T-helper 1 cell treated with Interleukin-12 subunit alpha and Interleukin-12 subunit beta and Interleukin-4 antibody, amounts not matched to agents 30 μg/mL and 1 μg/mL, for 36 hours (primary cell): ENCODE results near the gene FBP1.

Source experiments
- H3K27ac Mint-ChIP-seq: one replicate; pipeline ENCODE4 v1.8.0; 2021; ENCODE audit warnings: mild to moderate bottlenecking, mixed read lengths
- H3K27me3 Mint-ChIP-seq: one replicate; pipeline ENCODE4 v1.8.0; 2021; ENCODE audit warnings: low read depth, mixed read lengths
- H3K36me3 Mint-ChIP-seq: one replicate; pipeline ENCODE4 v1.8.0; 2021; ENCODE audit warnings: low read depth, mixed read lengths
- H3K4me1 Mint-ChIP-seq: one replicate; pipeline ENCODE4 v1.8.0; 2021; ENCODE audit warnings: low read depth, mixed read lengths
- H3K4me3 Mint-ChIP-seq: one replicate; pipeline ENCODE4 v1.8.0; 2021; ENCODE audit warnings: mild to moderate bottlenecking, moderate library complexity, mixed read lengths
- H3K9me3 Mint-ChIP-seq: one replicate; pipeline ENCODE4 v1.8.0; 2021; ENCODE audit warnings: mixed read lengths

The FBP1 gene

DNA sequence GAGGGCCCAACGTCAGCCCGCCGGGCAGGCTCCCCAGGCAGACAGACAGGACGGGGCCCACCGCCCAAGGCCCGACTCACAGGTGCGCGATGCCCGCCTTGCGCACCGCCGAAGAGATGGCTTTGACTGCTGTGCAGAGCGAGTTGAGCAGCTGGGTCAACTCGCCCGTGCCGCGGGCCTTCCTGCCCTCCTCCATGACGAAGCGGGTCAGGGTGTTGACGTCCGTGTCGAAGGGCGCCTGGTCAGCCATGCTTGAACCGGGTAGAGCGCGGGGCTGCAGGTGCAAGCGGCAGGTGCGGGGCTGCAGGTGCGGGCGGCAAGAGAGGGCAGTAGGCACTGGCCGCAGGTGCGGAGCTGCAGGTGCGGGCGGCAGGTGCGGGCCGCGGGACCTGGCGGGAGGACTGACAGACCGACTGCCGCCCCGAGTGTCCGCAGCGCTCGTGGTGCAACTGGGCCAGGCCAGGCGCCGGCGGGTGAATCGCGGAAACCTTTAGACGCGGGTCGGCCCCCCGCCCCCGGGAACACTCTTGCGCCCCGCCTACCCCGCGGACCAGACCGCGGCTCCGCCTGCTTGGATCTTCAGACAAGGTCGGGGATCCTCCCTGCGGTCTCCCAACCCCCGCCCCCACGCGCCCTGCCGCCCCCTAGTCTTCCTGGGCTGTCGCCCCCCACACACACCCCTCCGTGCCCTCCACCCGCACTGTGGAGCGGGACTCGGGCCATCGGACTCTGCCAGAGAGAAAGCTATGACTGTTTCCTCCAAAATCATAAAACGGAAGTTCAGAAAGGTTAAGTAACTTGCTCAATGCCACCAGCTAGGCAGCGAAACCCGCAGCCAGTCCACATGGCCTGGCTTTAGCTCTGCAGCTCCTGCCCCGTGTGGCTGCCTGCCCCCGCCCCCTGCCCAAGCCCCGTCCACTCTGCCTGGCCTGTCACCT is at the start of gene FBP1:
Gene FBP1 (minus strand): TSS at position 458 of the 938 bp plus-strand sequence. CDS start 208 bp downstream, at position 250.
- no peaks in the 10 kb centered on the region for H3K9me3 Mint-ChIP-seq
- H3K36me3 Mint-ChIP-seq: no peaks in the 10 kb centered on the region
- peaks cover 7% of the 10 kb centered on the region for H3K4me1 Mint-ChIP-seq
- peak within 1 kb of the TSS; percentile 12 for H3K27ac Mint-ChIP-seq
- H3K27me3 Mint-ChIP-seq: peaks cover 44% of the 10 kb centered on the region
- H3K4me3 Mint-ChIP-seq: peak within 1 kb of the TSS; percentile 92

DNA sequence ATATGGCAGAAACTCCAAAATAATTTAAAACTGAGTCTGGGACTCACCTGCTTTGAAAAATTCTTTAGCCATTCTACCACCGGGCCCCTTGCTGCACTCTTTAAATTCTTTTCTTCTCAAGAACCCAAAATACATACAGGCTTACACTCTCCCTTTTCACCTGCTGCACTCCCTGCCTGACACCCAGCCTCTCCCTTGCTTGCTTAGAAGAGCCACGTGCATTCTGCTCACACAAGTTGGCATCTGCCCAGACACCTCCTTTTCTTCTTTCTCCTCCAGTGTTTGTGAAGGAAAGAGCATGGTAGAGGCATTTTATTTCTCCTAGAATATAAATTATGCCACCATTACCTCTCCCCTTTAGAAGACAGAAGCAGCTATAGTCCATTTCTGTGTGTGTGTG is 48.1 kb upstream of the FBP1 start:
- no peaks in the 10 kb centered on the region for H3K9me3 Mint-ChIP-seq
- no peaks in the 10 kb centered on the region for H3K36me3 Mint-ChIP-seq
- H3K4me3 Mint-ChIP-seq: no peak overlapping the region
- no peak overlapping the region for H3K27ac Mint-ChIP-seq
- H3K27me3 Mint-ChIP-seq: peaks cover 9% of the 10 kb centered on the region
- no peaks in the 10 kb centered on the region for H3K4me1 Mint-ChIP-seq

DNA sequence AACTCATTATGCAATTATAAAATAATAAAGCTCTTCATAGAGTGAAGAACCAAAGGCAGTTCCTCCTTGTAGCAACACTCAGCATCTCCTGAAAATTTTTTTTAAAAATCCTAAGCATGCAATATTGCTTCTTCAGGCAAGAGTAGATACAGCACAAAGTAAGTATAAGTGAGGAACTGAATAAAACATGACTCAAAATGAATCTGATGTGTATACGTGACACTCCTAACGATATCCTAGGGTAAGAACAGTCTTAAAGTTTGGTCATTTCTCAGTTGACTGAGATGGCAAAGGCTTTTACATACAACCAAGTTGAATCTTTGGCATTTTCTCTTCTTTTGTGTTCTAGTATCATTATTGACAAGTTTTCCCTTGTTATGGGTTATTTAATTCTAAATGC is 46.0 kb upstream of the FBP1 start:
- Mint-ChIP-seq H3K9me3 (no peaks in the 10 kb centered on the region), H3K4me1 (peaks cover 4% of the 10 kb centered on the region), H3K36me3 (no peaks in the 10 kb centered on the region), H3K4me3 (no peak overlapping the region), H3K27me3 (peaks cover 18% of the 10 kb centered on the region), H3K27ac (no peak overlapping the region)

DNA sequence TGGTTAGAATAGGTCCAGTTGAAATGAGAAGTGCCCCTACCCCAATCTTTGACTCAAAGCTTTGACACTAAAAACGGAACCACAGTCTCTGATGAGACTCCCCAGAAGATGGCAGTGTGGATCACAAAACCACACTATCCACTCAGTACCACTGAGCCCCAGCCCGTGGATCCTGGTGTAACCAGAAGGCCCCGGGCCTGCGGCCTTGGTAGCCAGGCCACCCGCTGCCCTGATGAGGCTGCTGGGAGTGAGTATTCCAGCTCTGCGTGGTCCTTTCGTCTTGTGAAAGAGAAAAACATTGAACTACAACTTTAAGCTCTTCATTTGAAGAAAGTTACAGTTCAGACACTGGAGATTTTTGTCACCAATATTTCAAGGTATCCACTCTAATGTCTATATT is 42.2 kb upstream of the FBP1 start:
- Mint-ChIP-seq H3K4me1 (peaks cover 4% of the 10 kb centered on the region), H3K9me3 (no peaks in the 10 kb centered on the region), H3K36me3 (no peaks in the 10 kb centered on the region), H3K27me3 (peaks cover 31% of the 10 kb centered on the region), H3K4me3 (no peak overlapping the region), H3K27ac (no peak overlapping the region)

DNA sequence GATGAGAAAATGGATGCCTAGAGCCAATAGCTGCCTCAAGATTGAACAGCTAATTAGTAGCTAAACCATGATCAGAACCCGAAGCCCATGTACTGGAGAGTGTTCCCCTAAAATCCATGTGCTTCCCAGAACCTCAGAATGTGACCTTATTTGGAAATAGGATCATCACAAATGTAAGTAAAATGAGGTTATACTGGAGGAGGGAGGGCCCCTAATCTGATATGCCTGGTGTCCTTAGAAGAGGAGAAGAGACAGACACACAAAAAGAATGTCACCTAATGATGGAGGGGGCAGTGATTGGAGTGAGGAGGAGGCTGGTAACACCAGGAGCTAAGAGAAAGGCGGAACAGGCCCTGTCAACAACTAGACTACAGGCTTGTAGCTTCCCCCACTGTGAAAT is 41.3 kb upstream of the FBP1 start:
- Mint-ChIP-seq H3K4me1 (peaks cover 4% of the 10 kb centered on the region), H3K4me3 (no peak overlapping the region), H3K27ac (no peak overlapping the region), H3K9me3 (no peaks in the 10 kb centered on the region), H3K27me3 (peaks cover 28% of the 10 kb centered on the region), H3K36me3 (no peaks in the 10 kb centered on the region)

DNA sequence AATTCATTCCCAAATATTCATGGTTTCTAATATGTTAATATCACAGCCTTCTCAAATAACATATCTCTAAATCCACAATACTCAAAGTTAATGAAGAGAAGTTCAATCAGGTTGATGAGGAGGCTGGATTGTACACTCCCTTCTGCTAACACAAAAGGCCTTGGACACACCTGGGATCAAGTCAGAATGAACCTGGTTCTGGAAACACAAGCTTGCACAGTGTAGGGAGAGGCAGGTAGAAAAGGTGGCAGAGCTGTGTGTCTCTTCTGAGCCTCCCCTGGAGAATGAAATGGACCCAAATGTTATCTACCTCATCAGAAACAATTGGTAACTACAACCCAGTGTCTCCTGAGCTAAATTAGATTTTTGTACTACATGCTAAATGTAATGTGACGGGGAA is 40.7 kb upstream of the FBP1 start:
- H3K4me1 Mint-ChIP-seq: peaks cover 4% of the 10 kb centered on the region
- H3K36me3 Mint-ChIP-seq: no peaks in the 10 kb centered on the region
- no peaks in the 10 kb centered on the region for H3K9me3 Mint-ChIP-seq
- no peak overlapping the region for H3K27ac Mint-ChIP-seq
- no peak overlapping the region for H3K4me3 Mint-ChIP-seq
- peaks cover 28% of the 10 kb centered on the region for H3K27me3 Mint-ChIP-seq

DNA sequence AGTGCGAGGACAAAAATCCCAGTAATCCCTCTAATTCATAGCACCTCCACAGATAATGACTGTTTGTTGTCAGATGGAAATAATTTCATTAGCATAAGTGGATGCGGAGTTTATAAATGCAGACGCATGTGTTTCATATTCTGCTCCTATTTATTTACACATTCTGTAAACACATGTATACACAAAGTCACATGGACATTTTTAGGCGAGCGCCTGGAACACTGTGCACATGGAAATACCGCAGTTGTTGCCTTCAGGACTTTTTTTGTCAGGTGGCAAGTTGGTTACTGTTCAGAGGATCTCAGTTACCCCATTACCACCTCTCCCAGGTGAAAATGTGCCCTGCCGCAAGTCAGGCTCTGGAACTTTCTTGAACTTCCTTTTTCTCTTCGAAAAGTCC is 40.3 kb upstream of the FBP1 start:
- Mint-ChIP-seq H3K27ac (no peak overlapping the region), H3K4me1 (peaks cover 4% of the 10 kb centered on the region), H3K9me3 (no peaks in the 10 kb centered on the region), H3K27me3 (peaks cover 28% of the 10 kb centered on the region), H3K4me3 (no peak overlapping the region), H3K36me3 (no peaks in the 10 kb centered on the region)

DNA sequence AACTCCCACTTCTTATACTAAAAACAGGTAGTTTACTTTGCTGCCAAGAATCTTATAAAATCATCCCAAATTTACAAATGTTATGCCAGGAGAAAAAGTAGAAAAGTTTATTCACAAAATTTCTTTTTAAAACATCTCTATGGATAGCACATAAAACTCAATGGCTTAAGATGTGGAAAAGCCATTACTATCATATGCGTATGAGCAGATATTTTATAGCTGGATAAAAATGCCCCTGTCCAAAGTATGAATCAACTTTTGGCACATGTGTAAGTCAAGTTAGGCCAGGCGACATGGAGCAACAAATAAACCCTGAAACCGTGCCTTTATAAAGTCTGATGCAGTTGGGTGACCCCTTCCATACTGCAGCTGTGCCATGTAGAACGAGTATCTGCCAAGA is 38.6 kb upstream of the FBP1 start:
- no peaks in the 10 kb centered on the region for H3K9me3 Mint-ChIP-seq
- H3K4me3 Mint-ChIP-seq: no peak overlapping the region
- H3K36me3 Mint-ChIP-seq: no peaks in the 10 kb centered on the region
- H3K27me3 Mint-ChIP-seq: peaks cover 28% of the 10 kb centered on the region
- peaks cover 4% of the 10 kb centered on the region for H3K4me1 Mint-ChIP-seq
- no peak overlapping the region for H3K27ac Mint-ChIP-seq

DNA sequence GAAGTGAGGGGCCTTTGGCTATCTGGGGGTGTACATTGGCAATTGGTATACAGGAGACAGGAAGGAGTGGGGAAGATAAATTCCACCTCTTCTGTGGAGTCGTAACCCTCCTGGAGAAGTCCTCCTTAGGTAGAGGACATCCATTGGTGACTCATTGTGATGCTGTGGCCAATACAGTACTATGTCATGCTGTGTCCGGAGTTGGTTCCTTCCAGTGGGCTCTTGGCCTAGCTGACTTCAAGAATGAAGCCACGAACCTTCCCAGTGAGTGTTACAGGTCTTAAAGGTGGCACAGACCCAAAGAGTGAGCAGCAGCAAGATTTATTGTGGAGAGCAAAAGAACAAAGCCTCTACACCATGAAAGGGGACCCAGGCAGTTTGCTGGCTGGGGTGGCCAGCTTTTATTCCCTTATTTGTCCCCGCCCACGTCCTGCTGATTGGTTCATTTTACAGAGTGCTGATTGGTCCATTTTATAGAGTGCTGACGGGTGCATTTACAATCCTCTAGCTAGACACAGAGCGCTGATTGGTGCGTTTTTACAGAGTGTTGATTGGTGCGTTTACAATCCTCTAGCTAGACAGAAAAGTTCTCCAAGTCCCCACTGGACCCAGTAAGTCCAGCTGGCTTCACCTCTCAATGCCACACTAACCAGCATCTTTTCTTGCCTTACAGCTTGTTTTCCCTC is 37.3 kb upstream of the FBP1 start:
- Mint-ChIP-seq H3K9me3 (no peaks in the 10 kb centered on the region), H3K4me1 (peaks cover 2% of the 10 kb centered on the region), H3K4me3 (no peak overlapping the region), H3K27ac (no peak overlapping the region), H3K27me3 (peaks cover 30% of the 10 kb centered on the region), H3K36me3 (no peaks in the 10 kb centered on the region)

DNA sequence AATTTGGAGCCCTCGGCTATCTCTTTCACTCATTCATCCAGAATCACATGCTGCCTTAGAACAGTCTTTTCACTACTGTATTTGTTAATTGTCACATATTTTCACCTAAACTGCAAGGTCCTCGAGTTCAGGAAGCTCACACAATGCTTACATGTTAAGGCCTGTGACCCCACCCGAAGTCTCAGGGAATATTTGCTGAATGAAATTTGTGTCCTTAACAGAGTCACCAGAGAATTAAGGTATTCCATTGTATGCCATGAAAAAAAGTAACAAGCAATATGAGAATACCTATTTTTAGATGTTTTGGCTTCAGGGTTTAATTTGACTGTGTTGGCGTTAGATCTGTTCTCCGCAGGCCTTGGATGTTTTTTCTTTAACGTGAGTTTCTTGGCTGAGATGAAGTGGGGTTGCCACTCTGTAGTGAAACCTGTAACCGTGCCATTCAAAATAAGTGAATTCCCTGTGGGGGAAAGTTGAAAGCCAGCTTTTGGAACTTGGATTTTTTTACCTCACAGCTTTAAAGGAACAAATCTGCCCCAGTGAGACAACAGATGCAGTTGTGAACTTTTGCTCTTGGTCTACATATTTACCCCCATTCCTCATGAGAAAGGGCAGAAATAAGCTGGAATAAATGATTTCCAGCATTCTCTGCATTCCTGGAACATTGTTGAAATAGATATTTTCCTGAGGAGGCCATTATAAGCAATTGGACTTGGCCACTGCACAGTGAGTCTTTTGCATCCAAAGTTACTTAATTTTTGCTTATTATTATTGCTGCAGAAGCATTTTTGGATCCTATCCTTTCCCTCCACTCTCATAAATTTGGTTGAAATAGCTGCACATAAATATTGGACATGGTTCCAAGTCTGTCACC is 35.9 kb upstream of the FBP1 start:
- H3K36me3 Mint-ChIP-seq: no peaks in the 10 kb centered on the region
- H3K27me3 Mint-ChIP-seq: peaks cover 27% of the 10 kb centered on the region
- no peak overlapping the region for H3K4me3 Mint-ChIP-seq
- no peak overlapping the region for H3K27ac Mint-ChIP-seq
- peaks cover 3% of the 10 kb centered on the region for H3K4me1 Mint-ChIP-seq
- no peaks in the 10 kb centered on the region for H3K9me3 Mint-ChIP-seq

DNA sequence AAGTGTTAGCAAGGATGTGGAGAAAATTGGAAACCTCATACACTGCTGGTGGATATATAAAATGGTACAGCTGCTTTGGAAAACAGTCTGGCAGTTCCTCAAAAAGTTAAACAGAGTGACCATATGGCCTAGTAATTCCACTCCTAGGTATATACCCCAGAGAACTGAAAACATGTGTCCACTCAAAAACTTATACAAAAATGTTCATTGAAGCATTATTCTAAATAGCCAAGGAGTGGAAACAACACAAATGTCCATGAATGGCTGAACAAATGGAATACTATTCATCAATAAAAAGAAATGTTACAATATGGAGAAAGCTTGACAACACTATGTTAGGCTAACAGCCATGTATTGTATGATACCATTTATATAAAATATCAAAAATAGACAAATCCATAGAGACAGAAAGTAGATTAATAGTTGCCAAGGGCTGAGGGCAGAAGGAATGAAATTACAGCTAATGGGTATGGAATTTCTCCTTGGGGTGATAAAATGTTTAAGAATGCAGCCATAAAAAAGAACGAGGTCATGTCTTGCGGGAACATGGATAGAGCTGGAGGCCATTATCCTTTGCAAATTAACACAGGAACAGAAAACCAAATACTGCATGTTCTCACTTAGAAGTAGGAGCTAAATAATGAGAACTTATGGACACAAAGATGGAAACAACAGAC is 33.6 kb upstream of the FBP1 start:
- no peaks in the 10 kb centered on the region for H3K36me3 Mint-ChIP-seq
- no peaks in the 10 kb centered on the region for H3K9me3 Mint-ChIP-seq
- no peak overlapping the region for H3K4me3 Mint-ChIP-seq
- H3K27ac Mint-ChIP-seq: no peak overlapping the region
- peaks cover 12% of the 10 kb centered on the region for H3K4me1 Mint-ChIP-seq
- H3K27me3 Mint-ChIP-seq: peaks cover 11% of the 10 kb centered on the region

DNA sequence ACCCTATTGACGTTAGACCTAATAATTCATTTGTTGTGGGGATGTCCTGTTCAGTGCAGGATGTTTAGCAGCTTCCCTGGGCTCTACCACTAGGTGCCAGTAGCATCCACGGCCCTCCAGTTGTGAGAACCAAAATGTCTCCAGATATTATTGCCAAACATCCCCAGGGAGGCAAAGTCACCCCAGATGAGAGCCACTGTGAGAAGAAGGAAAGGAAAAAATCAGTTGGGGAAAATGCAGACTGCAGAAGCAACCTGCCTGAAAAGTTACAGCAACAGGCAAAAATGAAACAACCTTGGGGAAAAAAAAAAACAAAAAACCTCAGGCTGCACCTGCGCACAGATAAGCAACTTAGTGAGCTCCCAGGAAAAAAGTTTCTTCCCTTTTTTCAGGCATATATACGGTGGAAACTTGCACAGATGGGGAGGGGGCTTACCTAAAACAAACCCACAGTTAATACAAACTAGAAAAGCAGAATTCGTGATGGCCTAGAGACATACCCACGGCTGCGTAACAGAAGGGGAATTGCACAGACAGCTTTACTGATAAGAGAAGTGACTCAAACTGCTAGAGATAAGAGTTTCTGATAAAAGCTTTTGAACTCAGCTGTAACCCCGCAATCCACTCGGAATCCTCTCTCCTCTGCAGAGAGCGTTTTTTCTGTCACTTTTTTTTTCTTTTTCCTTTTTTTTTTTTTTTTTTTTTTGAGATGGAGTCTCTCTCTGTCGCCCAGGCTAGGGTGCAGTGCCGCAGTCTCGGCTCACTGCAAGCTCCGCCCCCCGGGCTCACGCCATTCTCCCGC is 29.8 kb upstream of the FBP1 start:
- Mint-ChIP-seq H3K27ac (peak overlapping the region; percentile 88), H3K4me1 (peaks cover 12% of the 10 kb centered on the region), H3K36me3 (no peaks in the 10 kb centered on the region), H3K9me3 (no peaks in the 10 kb centered on the region), H3K4me3 (peak overlapping the region; percentile 97), H3K27me3 (peaks cover 24% of the 10 kb centered on the region)

DNA sequence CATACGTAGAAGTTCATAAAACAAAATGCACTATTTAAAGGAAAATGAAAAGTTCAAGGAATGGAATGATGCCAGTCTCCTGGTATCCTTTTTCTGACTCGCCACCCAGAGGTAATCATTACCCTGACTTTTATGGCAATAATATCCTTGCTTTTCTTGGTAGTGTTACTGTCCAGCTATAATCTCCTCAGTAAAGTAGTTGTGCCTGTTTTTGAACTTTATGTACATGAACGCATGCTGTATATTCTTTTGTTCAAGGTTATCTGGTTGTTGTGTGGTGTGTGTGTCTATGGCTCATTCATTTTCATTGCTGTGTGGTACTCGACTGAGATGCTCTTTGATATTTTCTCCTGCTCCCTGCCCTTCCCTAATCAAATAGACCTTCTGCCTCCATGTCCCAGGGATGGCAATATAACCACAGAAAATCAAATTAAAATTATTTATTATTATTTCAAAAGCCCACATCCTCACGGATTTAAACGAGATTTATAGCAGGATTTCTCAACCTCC is 29.2 kb upstream of the FBP1 start:
- H3K27ac Mint-ChIP-seq: peak overlapping the region; percentile 3
- peaks cover 12% of the 10 kb centered on the region for H3K4me1 Mint-ChIP-seq
- H3K9me3 Mint-ChIP-seq: no peaks in the 10 kb centered on the region
- no peak overlapping the region for H3K4me3 Mint-ChIP-seq
- peaks cover 24% of the 10 kb centered on the region for H3K27me3 Mint-ChIP-seq
- H3K36me3 Mint-ChIP-seq: no peaks in the 10 kb centered on the region
